H9 (cell line): ENCODE results near the gene IFI27. TPM values are rescaled to one million over a fixed set of nuclear protein-coding genes. Genes with fewer than 3 reads are reported as not detected.

Experiments
- DNase-seq: peaks from one replicate; pipeline ENCODE4 v3.0.0-alpha.2; 2017
- H2AFZ ChIP-seq: one replicate; pipeline ENCODE4 v1.6.1; 2013; ENCODE audit warnings: mild to moderate bottlenecking, low read length, control low read depth, moderate library complexity
- H2AK5ac ChIP-seq: 2 replicates; pipeline ENCODE4 v1.6.1; 2013; ENCODE audit warnings: low read length, control low read depth, mixed read lengths; ENCODE audit not compliant: insufficient read length
- H2BK120ac ChIP-seq: one replicate; pipeline ENCODE4 v1.6.1; 2013; ENCODE audit warnings: low read depth, mild to moderate bottlenecking, low read length, control low read depth, inconsistent platforms; ENCODE audit not compliant: poor library complexity, severe bottlenecking
- H2BK12ac ChIP-seq: 2 replicates; pipeline ENCODE4 v1.6.1; 2013; ENCODE audit warnings: low read length, control low read depth, mixed read lengths, low read depth; ENCODE audit not compliant: insufficient read length
- H2BK15ac ChIP-seq: 2 replicates; pipeline ENCODE4 v1.6.1; 2013; ENCODE audit warnings: low read depth, low read length, control low read depth
- H2BK20ac ChIP-seq: one replicate; pipeline ENCODE4 v1.6.1; 2013; ENCODE audit warnings: low read depth, mild to moderate bottlenecking, low read length, control low read depth, inconsistent platforms; ENCODE audit not compliant: poor library complexity, severe bottlenecking
- H2BK5ac ChIP-seq: 2 replicates; pipeline ENCODE4 v1.6.1; 2013; ENCODE audit warnings: low read length, control low read depth, mixed read lengths; ENCODE audit not compliant: insufficient read length
- H3K14ac ChIP-seq: 2 replicates; pipeline ENCODE4 v1.6.1; 2013; ENCODE audit warnings: low read length, control low read depth; ENCODE audit not compliant: insufficient read depth
- H3K18ac ChIP-seq: 2 replicates; pipeline ENCODE4 v1.6.1; 2013; ENCODE audit warnings: low read depth, mild to moderate bottlenecking, mixed read lengths, low read length, control low read depth; ENCODE audit not compliant: insufficient read length
- H3K23ac ChIP-seq: 2 replicates; pipeline ENCODE4 v1.6.1; 2013; ENCODE audit warnings: low read length, control low read depth, mixed read lengths, low read depth; ENCODE audit not compliant: insufficient read length
- H3K23me2 ChIP-seq: 2 replicates; pipeline ENCODE4 v1.6.1; 2013; ENCODE audit warnings: low read depth, mild to moderate bottlenecking, mixed read lengths, low read length, control low read depth; ENCODE audit not compliant: insufficient read length, poor library complexity, severe bottlenecking
- H3K27ac ChIP-seq: 2 replicates; pipeline ENCODE4 v1.5.1; 2013; ENCODE audit warnings: low read length, control low read depth, mixed read lengths, low read depth; ENCODE audit not compliant: insufficient read length
- H3K27me3 ChIP-seq: 2 replicates; pipeline ENCODE4 v1.6.1; 2013; ENCODE audit warnings: low read length, control low read depth, inconsistent platforms; ENCODE audit not compliant: insufficient read depth
- H3K4ac ChIP-seq: 2 replicates; pipeline ENCODE4 v1.6.1; 2013; ENCODE audit warnings: low read depth, mild to moderate bottlenecking, control low read depth, inconsistent platforms, low read length, moderate library complexity
- H3K4me1 ChIP-seq: 2 replicates; pipeline ENCODE4 v1.6.1; 2013; ENCODE audit warnings: low read length, control low read depth, inconsistent platforms; ENCODE audit not compliant: insufficient read depth
- H3K4me2 ChIP-seq: 2 replicates; pipeline ENCODE4 v1.6.1; 2013; ENCODE audit warnings: low read length, control low read depth, mixed read lengths; ENCODE audit not compliant: insufficient read length, insufficient read depth
- H3K56ac ChIP-seq: 2 replicates; pipeline ENCODE4 v1.6.1; 2013; ENCODE audit warnings: low read depth, mild to moderate bottlenecking, mixed read lengths, low read length, control low read depth; ENCODE audit not compliant: insufficient read length
- H3K79me1 ChIP-seq: 2 replicates; pipeline ENCODE4 v1.6.1; 2013; ENCODE audit warnings: low read depth, mild to moderate bottlenecking, moderate library complexity, low read length, control low read depth, inconsistent platforms; ENCODE audit not compliant: insufficient read depth, poor library complexity, severe bottlenecking
- H3K79me2 ChIP-seq: 2 replicates; pipeline ENCODE4 v1.6.1; 2013; ENCODE audit warnings: low read length, control low read depth, inconsistent platforms; ENCODE audit not compliant: insufficient read depth
- H3K9ac ChIP-seq: 2 replicates; pipeline ENCODE4 v1.6.1; 2013; ENCODE audit warnings: low read length, control low read depth, mixed read lengths; ENCODE audit not compliant: insufficient read length; ENCODE audit errors: extremely low read depth
- H3K9me3 ChIP-seq: one replicate; pipeline ENCODE4 v1.6.1; 2013; ENCODE audit warnings: low read depth, low read length, inconsistent platforms; ENCODE audit not compliant: control insufficient read depth
- H3T11ph ChIP-seq: one replicate; pipeline ENCODE4 v1.6.1; 2013; ENCODE audit warnings: mild to moderate bottlenecking, low read length, control low read depth, inconsistent platforms
- H4K20me1 ChIP-seq: one replicate; pipeline ENCODE4 v1.6.1; 2013; ENCODE audit not compliant: control insufficient read depth, insufficient read length, insufficient read depth
- H4K5ac ChIP-seq: 2 replicates; pipeline ENCODE4 v1.6.1; 2013; ENCODE audit warnings: low read depth, mild to moderate bottlenecking, mixed read lengths, low read length, control low read depth; ENCODE audit not compliant: insufficient read length
- H4K8ac ChIP-seq: replicated peaks from 2 replicates; pipeline ENCODE4 v1.6.1; 2013; ENCODE audit warnings: low read length, control low read depth, mixed read lengths, low read depth; ENCODE audit not compliant: insufficient read length
- H4K91ac ChIP-seq: 2 replicates; pipeline ENCODE4 v1.6.1; 2013; ENCODE audit warnings: low read depth, mild to moderate bottlenecking, moderate library complexity, mixed read lengths, low read length, control low read depth; ENCODE audit not compliant: insufficient read length
- H3K27ac Mint-ChIP-seq, 3 experiments: 2 replicates in 2 of 3; 3 replicates in 1 of 3; pipeline ENCODE4 v1.8.0; 2020 to 2021; ENCODE audit warnings: mixed read lengths in 3 of 3, mild to moderate bottlenecking in 1 of 3, moderate library complexity in 1 of 3
- H3K27me3 Mint-ChIP-seq: 2 replicates; pipeline ENCODE4 v1.8.0; 2021; ENCODE audit warnings: low read depth, mild to moderate bottlenecking, moderate library complexity, mixed read lengths
- H3K36me3 Mint-ChIP-seq, 3 experiments: 2 replicates in 2 of 3; 3 replicates in 1 of 3; pipeline ENCODE4 v1.8.0; 2020 to 2021; ENCODE audit warnings: low read depth in 3 of 3, mixed read lengths in 3 of 3; ENCODE audit not compliant: insufficient read depth in 1 of 3
- H3K4me1 Mint-ChIP-seq, 2 experiments: 2 replicates each; pipeline ENCODE4 v1.8.0; 2020; ENCODE audit warnings: mixed read lengths in 2 of 2
- H3K4me3 Mint-ChIP-seq, 2 experiments: 2 replicates in 1 of 2; 3 replicates in 1 of 2; pipeline ENCODE4 v1.8.0; 2020 to 2021; ENCODE audit warnings: mild to moderate bottlenecking in 2 of 2, mixed read lengths in 2 of 2, moderate library complexity in 1 of 2
- H3K9me3 Mint-ChIP-seq, 2 experiments: 2 replicates in 1 of 2; 3 replicates in 1 of 2; pipeline ENCODE4 v1.8.0; 2020; ENCODE audit warnings: mild to moderate bottlenecking in 2 of 2, mixed read lengths in 2 of 2, moderate library complexity in 1 of 2
- CTCF ChIP-seq: fragments of 200-600 bp; sonication (generic); conservative IDR thresholded peaks from 3 replicates; pipeline ENCODE4 v1.8.0; 2021; ENCODE audit warnings: antibody characterized with exemption, mild to moderate bottlenecking
- WGBS: extraction: QIAGEN DNeasy Blood & Tissue Kit; methylation state at CpG from one replicate; pipeline ENCODE4 v1.1.7; 2013; ENCODE audit warnings: missing lambda C conversion rate, low lambda C conversion rate, mixed read lengths; ENCODE audit not compliant: insufficient read length; ENCODE audit errors: extremely low coverage; 5-methylcytosine and 5-hydroxymethylcytosine counted together
- total RNA-seq: library from RNA; stranded (reverse); gene quantifications from 2 replicates; pipeline ENCODE4 v1.2.1, GENCODE V29; 2021

The IFI27 gene
- total RNA-seq, 1 experiment from 2014 or later: 1.7 TPM

GRCh38 chr14:94126419-94126677 lies 15.8 kb downstream of the IFI27 start:
- Histone ChIP-seq H3K23me2 (peaks cover 7% of the 10 kb centered on the region), H3K23ac (no peak overlapping the region), H2BK12ac (no peak overlapping the region), H3T11ph (no peak overlapping the region), H4K20me1 (no peaks in the 10 kb centered on the region), H3K79me2 (no peaks in the 10 kb centered on the region), H2AFZ (no peak overlapping the region), H3K4ac (no peak overlapping the region), H3K56ac (no peak overlapping the region), H3K9ac (no peak overlapping the region), H4K91ac (no peak overlapping the region), H2BK120ac (no peak overlapping the region), H4K8ac (no peak overlapping the region), H3K27ac (no peak overlapping the region), H2BK5ac (no peak overlapping the region), H3K18ac (no peak overlapping the region), H2AK5ac (no peak overlapping the region), H3K4me1 (no peaks in the 10 kb centered on the region; the same call in 1 of the 2 replicates), H3K14ac (no peak overlapping the region), H3K4me2 (no peak overlapping the region), H3K27me3 (no peaks in the 10 kb centered on the region), H3K9me3 (no peaks in the 10 kb centered on the region), H4K5ac (no peak overlapping the region), H3K79me1 (no peaks in the 10 kb centered on the region), H2BK20ac (no peak overlapping the region), H2BK15ac (no peak overlapping the region)
- peak overlapping the region in 1 of 3 experiments; percentile 17; a peak in 1 of 7 replicates for H3K27ac Mint-ChIP-seq
- no peak for DNase-seq
- H3K27me3 Mint-ChIP-seq: peaks cover 13% of the 10 kb centered on the region
- TF ChIP-seq CTCF: no peak
- no peaks in the 10 kb centered on the region; a peak in 1 of 5 replicates for H3K9me3 Mint-ChIP-seq
- H3K36me3 Mint-ChIP-seq: no peaks in the 10 kb centered on the region
- H3K4me1 Mint-ChIP-seq: peaks cover 16% of the 10 kb centered on the region in 2 experiments
- H3K4me3 Mint-ChIP-seq: no peak overlapping the region
- no CpG with 5 or more reads among the region's 1 CpG for WGBS
